HEK293 (cell line): Measurements from ENCODE around the gene CCNY.

Source experiments
- ATF2 ChIP-seq: fragments of 450-650 bp; formaldehyde crosslinking; IDR thresholded peaks from 2 replicates; pipeline ENCODE4 v1.5.1; 2016; ENCODE audit warnings: missing biosample characterization, missing genetic modification characterization, low read depth
- CTCF ChIP-seq: fragments of 450-650 bp; formaldehyde crosslinking; IDR thresholded peaks from 2 replicates; pipeline ENCODE4 v1.5.1; 2016; ENCODE audit warnings: missing biosample characterization, missing genetic modification characterization
- ELK4 ChIP-seq: IDR thresholded peaks from 2 replicates; pipeline ENCODE4 v1.6.1; 2011; ENCODE audit warnings: mild to moderate bottlenecking, low read depth, low read length, borderline replicate concordance
- GFI1B ChIP-seq: fragments of 450-650 bp; formaldehyde crosslinking; IDR thresholded peaks from 2 replicates; pipeline ENCODE4 v1.5.1; 2016; ENCODE audit warnings: missing biosample characterization, missing genetic modification characterization
- KLF9 ChIP-seq: fragments of 450-650 bp; formaldehyde crosslinking; IDR thresholded peaks from 2 replicates; pipeline ENCODE4 v1.5.1; 2016; ENCODE audit warnings: missing biosample characterization, missing genetic modification characterization, low read depth
- YY1 ChIP-seq: fragments of 450-650 bp; formaldehyde crosslinking; IDR thresholded peaks from 2 replicates; pipeline ENCODE4 v1.5.1; 2018; ENCODE audit warnings: missing biosample characterization, missing genetic modification characterization
- ZNF10 ChIP-seq: fragments of 450-650 bp; formaldehyde crosslinking; IDR thresholded peaks from 2 replicates; pipeline ENCODE4 v1.5.1; 2017; ENCODE audit warnings: missing biosample characterization, missing genetic modification characterization
- ZNF433 ChIP-seq: fragments of 450-650 bp; formaldehyde crosslinking; IDR thresholded peaks from 2 replicates; pipeline ENCODE4 v1.5.1; 2016; ENCODE audit warnings: missing biosample characterization, missing genetic modification characterization, low read depth
- ZNF501 ChIP-seq: fragments of 450-650 bp; formaldehyde crosslinking; IDR thresholded peaks from 2 replicates; pipeline ENCODE4 v1.5.1; 2016; ENCODE audit warnings: missing biosample characterization, missing genetic modification characterization
- ZNF747 ChIP-seq: fragments of 450-650 bp; formaldehyde crosslinking; IDR thresholded peaks from 2 replicates; pipeline ENCODE4 v1.5.1; 2016; ENCODE audit warnings: missing biosample characterization, missing genetic modification characterization
- TF ChIP-seq, protein P1 (sequence below): fragments of 450-650 bp; formaldehyde crosslinking; IDR thresholded peaks from 2 replicates; pipeline ENCODE4 v1.5.1; 2016; ENCODE audit warnings: missing biosample characterization, missing genetic modification characterization
- TF ChIP-seq, protein P2 (sequence below): fragments of 450-650 bp; formaldehyde crosslinking; IDR thresholded peaks from 2 replicates; pipeline ENCODE4 v1.5.1; 2016; ENCODE audit warnings: missing biosample characterization, missing genetic modification characterization

GRCh38 chr10:35503578-35503977 lies 167.3 kb downstream of the CCNY start:
- no peak for TF ChIP-seq ATF2 (tag by site-specific recombination)
- no peak for TF ChIP-seq YY1 (tag by site-specific recombination)
- TF ChIP-seq CTCF (tag by site-specific recombination) = no peak
- TF ChIP-seq KLF9 = no peak
- TF ChIP-seq, protein P1, sequence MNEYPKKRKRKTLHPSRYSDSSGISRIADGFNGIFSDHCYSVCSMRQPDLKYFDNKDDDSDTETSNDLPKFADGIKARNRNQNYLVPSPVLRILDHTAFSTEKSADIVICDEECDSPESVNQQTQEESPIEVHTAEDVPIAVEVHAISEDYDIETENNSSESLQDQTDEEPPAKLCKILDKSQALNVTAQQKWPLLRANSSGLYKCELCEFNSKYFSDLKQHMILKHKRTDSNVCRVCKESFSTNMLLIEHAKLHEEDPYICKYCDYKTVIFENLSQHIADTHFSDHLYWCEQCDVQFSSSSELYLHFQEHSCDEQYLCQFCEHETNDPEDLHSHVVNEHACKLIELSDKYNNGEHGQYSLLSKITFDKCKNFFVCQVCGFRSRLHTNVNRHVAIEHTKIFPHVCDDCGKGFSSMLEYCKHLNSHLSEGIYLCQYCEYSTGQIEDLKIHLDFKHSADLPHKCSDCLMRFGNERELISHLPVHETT (tag by site-specific recombination) = no peak
- no peak for TF ChIP-seq ZNF501 (tag by site-specific recombination)
- TF ChIP-seq GFI1B (tag by site-specific recombination) = no peak
- no peak for TF ChIP-seq ZNF747
- no peak for TF ChIP-seq ZNF10 (tag by site-specific recombination)
- TF ChIP-seq, protein P2, sequence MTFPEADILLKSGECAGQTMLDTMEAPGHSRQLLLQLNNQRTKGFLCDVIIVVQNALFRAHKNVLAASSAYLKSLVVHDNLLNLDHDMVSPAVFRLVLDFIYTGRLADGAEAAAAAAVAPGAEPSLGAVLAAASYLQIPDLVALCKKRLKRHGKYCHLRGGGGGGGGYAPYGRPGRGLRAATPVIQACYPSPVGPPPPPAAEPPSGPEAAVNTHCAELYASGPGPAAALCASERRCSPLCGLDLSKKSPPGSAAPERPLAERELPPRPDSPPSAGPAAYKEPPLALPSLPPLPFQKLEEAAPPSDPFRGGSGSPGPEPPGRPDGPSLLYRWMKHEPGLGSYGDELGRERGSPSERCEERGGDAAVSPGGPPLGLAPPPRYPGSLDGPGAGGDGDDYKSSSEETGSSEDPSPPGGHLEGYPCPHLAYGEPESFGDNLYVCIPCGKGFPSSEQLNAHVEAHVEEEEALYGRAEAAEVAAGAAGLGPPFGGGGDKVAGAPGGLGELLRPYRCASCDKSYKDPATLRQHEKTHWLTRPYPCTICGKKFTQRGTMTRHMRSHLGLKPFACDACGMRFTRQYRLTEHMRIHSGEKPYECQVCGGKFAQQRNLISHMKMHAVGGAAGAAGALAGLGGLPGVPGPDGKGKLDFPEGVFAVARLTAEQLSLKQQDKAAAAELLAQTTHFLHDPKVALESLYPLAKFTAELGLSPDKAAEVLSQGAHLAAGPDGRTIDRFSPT = no peak
- TF ChIP-seq ELK4 = no peak
- no peak for TF ChIP-seq ZNF433
